Panc1 (cell line): Measurements from ENCODE around the gene XIRP2. TPM values are rescaled to one million over a fixed set of nuclear protein-coding genes. Genes with fewer than 3 reads are reported as not detected.

Experiments
- ATAC-seq: fragments of 200-7000 bp; cut with Tn5 transposase; 2 replicates; pipeline ENCODE4 v1.9.1; 2020; ENCODE audit warnings: mild to moderate bottlenecking, moderate library complexity
- BruUV-seq: library from RNA; stranded (reverse); fragments of 400-500 nt; replicated peaks from 2 replicates; lab custom pipeline; 2021; lab: Mats Ljungman, UMichigan
- CTCF ChIA-PET: fragments of 300-600 bp; sonication (Branson Sonifier 250); formaldehyde crosslinking; loops from one replicate; lab custom pipeline; 2022; ENCODE audit warnings: antibody characterized with exemption; lab: Charles Lee
- POLR2A ChIA-PET: fragments of 300-600 bp; sonication (Branson Sonifier 250); formaldehyde crosslinking; loops from one replicate; lab custom pipeline; 2022; ENCODE audit warnings: antibody characterized with exemption; lab: Charles Lee
- DNase-seq: peaks from one replicate; pipeline ENCODE4 v3.0.0-alpha.2; 2010; ENCODE audit warnings: low read depth, low spot score
- H3K27ac ChIP-seq: 2 replicates; pipeline ENCODE4 v1.5.1; 2011; ENCODE audit warnings: mild to moderate bottlenecking, low read length, inconsistent platforms
- H3K27me3 ChIP-seq: fragments of 200-500 bp; sonication (Bioruptor generic); 2 replicates; pipeline ENCODE4 v1.6.0; 2014; ENCODE audit warnings: low read length, inconsistent platforms; ENCODE audit not compliant: control insufficient read depth, insufficient read depth
- H3K36me3 ChIP-seq: fragments of 200-500 bp; sonication (Bioruptor generic); 2 replicates; pipeline ENCODE4 v1.5.1; 2014; ENCODE audit warnings: inconsistent platforms, mild to moderate bottlenecking, low read length, moderate library complexity; ENCODE audit not compliant: control insufficient read depth, insufficient read depth
- H3K4me1 ChIP-seq: 2 replicates; pipeline ENCODE4 v1.5.1; 2011; ENCODE audit warnings: inconsistent platforms, mild to moderate bottlenecking, low read length, moderate library complexity; ENCODE audit not compliant: control insufficient read depth, insufficient read depth
- H3K4me3 ChIP-seq, 2 experiments: 2 replicates each; pipeline ENCODE4 v1.5.1; 2011 to 2012; ENCODE audit warnings: low read depth in 2 of 2, low read length in 2 of 2, mild to moderate bottlenecking in 2 of 2, inconsistent platforms in 1 of 2, moderate library complexity in 1 of 2
- H3K9me3 ChIP-seq: fragments of 200-500 bp; sonication (Bioruptor generic); 2 replicates; pipeline ENCODE4 v1.5.1; 2014; ENCODE audit warnings: low read depth, mild to moderate bottlenecking, inconsistent platforms, low read length, moderate library complexity; ENCODE audit not compliant: control insufficient read depth, insufficient read depth
- CTCF ChIP-seq: fragments of 450-650 bp; IDR thresholded peaks from 2 replicates; pipeline ENCODE4 v1.5.1; 2017; ENCODE audit warnings: mild to moderate bottlenecking
- POLR2AphosphoS5 ChIP-seq: IDR thresholded peaks from 2 replicates; pipeline ENCODE4 v1.6.1; 2012; ENCODE audit warnings: mild to moderate bottlenecking, low read depth, low read length, moderate library complexity
- REST ChIP-seq, 2 experiments: IDR thresholded peaks; 2 replicates each; pipeline ENCODE4 v1.6.1; 2011 to 2012; ENCODE audit warnings: low read depth in 2 of 2, control low read depth in 1 of 2, low read length in 1 of 2, mild to moderate bottlenecking in 1 of 2, moderate library complexity in 1 of 2; ENCODE audit not compliant: insufficient read depth in 1 of 2
- SIN3A ChIP-seq: IDR thresholded peaks from 2 replicates; pipeline ENCODE4 v1.6.1; 2012; ENCODE audit warnings: low read depth, mild to moderate bottlenecking, low read length, moderate library complexity, borderline replicate concordance; ENCODE audit not compliant: insufficient read depth
- TCF7L2 ChIP-seq: IDR thresholded peaks from 2 replicates; pipeline ENCODE4 v1.6.1; 2011; ENCODE audit warnings: mild to moderate bottlenecking, low read depth, low read length, inconsistent platforms
- in situ Hi-C: cut with HindIII; loops from 2 replicates; pipeline ENCODE4 v1.10.0; 2016; ENCODE audit warnings: low sequenced_read_pairs, low pct_unique_long_range_greater_than_20kb
- intact Hi-C: fragments of 100-400 bp; cut with micrococcal nuclease; formaldehyde crosslinking; loops from one replicate; pipeline ENCODE4 v1.10.0; 2022; ENCODE audit not compliant: unreplicated experiment
- total RNA-seq: library from RNA; stranded (reverse); gene quantifications from one replicate; pipeline ENCODE4 v1.2.1, GENCODE V29; 2021; ENCODE audit not compliant: unreplicated experiment

The XIRP2 gene
- total RNA-seq, 1 experiment from 2014 or later: not detected

- H3K36me3 ChIP-seq: no peaks in the 10 kb centered on the region
- no peaks in the 10 kb centered on the region for H3K4me1 ChIP-seq
- no peak overlapping the region for H3K27ac ChIP-seq
- intact Hi-C loops: no loop called here
- no peaks in the 10 kb centered on the region for H3K27me3 ChIP-seq
- ChIA-PET CTCF (no interaction called here), POLR2A (no interaction called here)
- H3K4me3 ChIP-seq: no peak overlapping the region
- no peaks in the 10 kb centered on the region for H3K9me3 ChIP-seq
- peak; percentile 61 for DNase-seq
- in situ Hi-C loops: no loop called here
- peak; percentile 92 for ATAC-seq
- TF ChIP-seq REST (IDR thresholded peaks at IDR 0.05; ENCODE audit: insufficient read depth in 1 of 2, low read depth in 2 of 2, low read length in 1 of 2): no peak
- TF ChIP-seq CTCF: no peak
- TF ChIP-seq POLR2AphosphoS5: no peak
- TF ChIP-seq TCF7L2: no peak
- no peak for TF ChIP-seq SIN3A
- no TSS peak for BruUV-seq
Observed at GRCh38 chr2:167134381-167135072, 246.2 kb downstream of the XIRP2 start.

GRCh38 chr2:167135706-167136105 is 247.4 kb downstream of the XIRP2 start:
- POLR2A ChIA-PET: no interaction called here
- TF ChIP-seq TCF7L2: no peak
- no peak for TF ChIP-seq SIN3A
- no peak for TF ChIP-seq POLR2AphosphoS5
- no peak for TF ChIP-seq REST (IDR thresholded peaks at IDR 0.05; ENCODE audit: insufficient read depth in 1 of 2, low read depth in 2 of 2, low read length in 1 of 2)
- TF ChIP-seq CTCF: no peak
- H3K4me1 ChIP-seq: no peaks in the 10 kb centered on the region
- DNase-seq (no peak), ATAC-seq (no peak)
- H3K36me3 ChIP-seq: no peaks in the 10 kb centered on the region
- no peak overlapping the region for H3K4me3 ChIP-seq
- intact Hi-C loops: no loop called here
- in situ Hi-C loops: no loop called here
- no TSS peak for BruUV-seq
- H3K27me3 ChIP-seq: no peaks in the 10 kb centered on the region
- CTCF ChIA-PET: no interaction called here
- H3K9me3 ChIP-seq: no peaks in the 10 kb centered on the region
- no peak overlapping the region for H3K27ac ChIP-seq
